ENCODE data around the gene CCR2. TPM values are rescaled to one million over a fixed set of nuclear protein-coding genes. Genes with fewer than 3 reads are reported as not detected.
"Not testable (repeated sequence)": the region's sequence is repeated elsewhere in the genome, so short reads cannot be mapped to it uniquely, and the experiment has no call there.

Gene CCR2
- polyA plus RNA-seq, 3 donors from 2014 or later, result 3.5 to 10.8 (median 6.7) TPM

DNA sequence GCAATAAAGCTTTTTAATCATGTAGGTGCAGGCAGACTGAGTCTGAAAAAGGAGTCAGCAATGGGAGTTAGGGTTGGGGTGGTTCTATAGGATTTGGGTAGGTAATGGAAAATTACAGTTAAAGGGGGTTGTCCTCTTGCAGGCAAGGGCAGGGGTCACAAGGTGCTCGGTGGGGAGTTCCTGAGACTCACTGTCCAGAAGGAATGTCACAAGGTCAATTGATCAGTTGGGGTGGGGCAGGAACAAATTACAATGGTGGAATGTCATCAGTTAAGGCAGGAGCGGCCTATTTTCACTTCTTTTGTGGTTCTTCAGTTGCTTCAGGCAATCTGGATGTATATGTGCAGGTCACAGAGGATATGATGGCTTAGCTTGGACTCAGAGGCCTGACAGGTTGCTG, 39.1 kb downstream of the CCR2 start:
- Mint-ChIP-seq H3K27me3 (ENCODE audit: low read depth in 3 of 3) (peaks cover 0 to 2% (median 0%) of the 10 kb centered on the region in 3 donors), H3K9me3 (no peaks in the 10 kb centered on the region), H3K4me3 (no peak overlapping the region), H3K4me1 (peaks cover 13 to 21% of the 10 kb centered on the region in 2 donors), H3K27ac (no peak overlapping the region), H3K36me3 (no peaks in the 10 kb centered on the region)
- no peak for DNase-seq

DNA sequence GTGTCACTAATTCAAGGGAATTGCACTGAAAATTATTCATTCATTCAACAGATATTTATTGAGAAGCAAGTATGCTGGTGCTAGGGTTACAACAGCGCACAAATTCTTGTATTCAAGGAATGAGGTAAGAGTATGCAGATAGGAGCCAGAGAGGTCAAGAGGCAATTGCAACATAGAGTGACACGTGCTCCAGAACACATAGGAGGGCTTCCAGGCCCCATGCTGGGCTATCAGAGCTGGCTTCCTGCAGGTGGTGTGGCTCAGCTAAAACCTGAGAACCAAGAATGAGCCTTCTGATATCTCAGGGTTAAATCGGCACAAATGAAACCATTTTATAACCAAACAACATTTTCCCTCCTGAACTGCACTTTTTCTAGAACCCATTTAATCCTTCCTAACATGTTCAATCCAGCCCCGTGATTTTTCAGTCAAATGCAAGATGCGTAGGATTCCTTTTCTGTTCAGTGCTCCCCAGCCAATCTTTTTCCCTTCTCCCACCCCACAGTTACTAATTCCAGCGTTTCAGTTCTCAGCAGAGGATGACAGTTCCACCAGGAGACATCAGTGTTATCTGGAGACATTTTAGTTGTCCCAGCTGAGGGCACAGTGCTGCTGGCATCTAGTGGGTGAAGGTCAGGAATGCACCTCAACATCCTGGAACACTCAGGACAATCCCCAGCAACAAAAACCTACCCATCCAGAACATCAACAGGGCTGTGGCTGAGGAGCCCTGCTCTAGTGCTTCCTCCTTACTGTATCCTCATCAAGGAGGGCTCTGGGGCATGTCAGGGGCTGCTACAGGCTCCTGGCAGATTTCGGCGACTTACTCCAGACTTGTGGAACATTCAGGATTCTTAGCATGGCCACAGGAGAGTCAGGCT, 39.9 kb downstream of the CCR2 start:
- peaks cover 0 to 2% (median 0%) of the 10 kb centered on the region in 3 donors for H3K27me3 Mint-ChIP-seq (ENCODE audit: low read depth in 3 of 3)
- no peaks in the 10 kb centered on the region for H3K9me3 Mint-ChIP-seq
- H3K4me1 Mint-ChIP-seq, result peaks cover 13 to 21% of the 10 kb centered on the region in 2 donors
- H3K4me3 Mint-ChIP-seq, result no peak overlapping the region
- H3K36me3 Mint-ChIP-seq, result no peaks in the 10 kb centered on the region
- DNase-seq, result no peak
- no peak overlapping the region for H3K27ac Mint-ChIP-seq

DNA sequence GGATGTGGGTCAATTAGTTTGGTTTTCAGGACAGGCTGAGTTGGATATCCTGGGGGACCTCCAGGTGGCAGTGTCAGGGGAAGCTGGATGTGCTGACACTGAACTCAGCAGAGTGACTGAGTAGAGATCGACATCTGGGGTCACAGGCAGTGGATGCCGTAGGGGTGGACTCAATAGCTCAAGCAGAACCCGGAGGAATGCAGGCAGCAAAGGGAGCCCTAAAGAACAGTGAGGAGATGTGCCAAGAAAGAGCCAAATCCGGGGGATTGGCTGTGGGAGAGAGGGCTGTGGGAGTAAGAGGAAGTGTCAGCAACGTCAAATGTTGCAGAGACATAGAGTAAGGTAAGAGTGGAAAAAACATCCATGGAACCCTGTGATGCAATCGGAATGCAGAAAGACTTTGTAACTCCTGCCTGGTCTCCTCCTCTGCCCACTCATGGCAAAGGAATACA, 41.3 kb downstream of the CCR2 start:
- Mint-ChIP-seq H3K36me3 (no peaks in the 10 kb centered on the region), H3K4me3 (no peak overlapping the region)

DNA sequence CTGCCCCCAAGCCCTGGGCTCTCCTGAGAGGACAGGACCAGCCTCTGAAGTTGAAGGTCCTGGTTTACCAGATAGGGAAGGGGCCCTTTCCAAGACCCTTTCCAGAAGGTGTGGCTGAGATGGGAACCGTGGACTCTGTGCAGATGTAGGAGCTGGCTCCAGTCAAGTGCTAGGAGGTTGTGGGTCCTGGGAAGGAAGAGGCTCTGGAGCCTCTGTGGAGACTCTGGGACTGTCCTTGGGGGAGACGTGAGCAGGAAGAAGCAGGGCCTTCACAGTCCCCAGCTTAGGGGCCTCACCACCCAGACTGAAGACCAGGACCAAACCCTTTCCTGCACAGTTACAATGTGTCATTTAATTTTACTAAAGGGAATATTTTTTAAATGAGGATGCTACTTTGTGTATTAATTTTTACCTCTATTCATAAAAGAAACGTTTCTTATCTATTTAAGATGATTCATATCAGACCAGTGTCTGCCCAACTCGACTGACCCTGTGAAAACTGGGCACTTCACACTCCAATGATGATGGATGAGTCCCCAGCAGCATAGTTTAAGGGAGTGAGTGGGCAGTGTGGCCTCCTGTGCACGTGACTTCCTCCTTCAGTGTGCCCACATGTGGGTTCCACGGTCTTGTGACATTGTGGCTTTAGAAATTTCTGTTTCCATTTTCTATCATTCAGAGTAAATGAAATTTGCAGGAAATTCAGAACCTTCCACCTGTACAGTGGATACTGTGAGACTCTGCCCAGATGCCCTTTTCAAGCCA, 42.0 kb downstream of the CCR2 start:
- Mint-ChIP-seq H3K9me3 (no peaks in the 10 kb centered on the region), H3K27me3 (ENCODE audit: low read depth in 3 of 3) (peaks cover 0 to 2% (median 0%) of the 10 kb centered on the region in 3 donors), H3K4me1 (peaks cover 13 to 21% of the 10 kb centered on the region in 2 donors), H3K36me3 (no peaks in the 10 kb centered on the region), H3K4me3 (no peak overlapping the region), H3K27ac (no peak overlapping the region)
- DNase-seq, result peak in 2 of 3 donors; percentile 12 to 24

More for the DNA sequence above, 41.3 kb downstream of the CCR2 start:
- peak overlapping the region in 2 of 6 donors; percentile 70 to 75 for H3K27ac Mint-ChIP-seq
- H3K27me3 Mint-ChIP-seq (ENCODE audit: low read depth in 3 of 3), result peaks cover 0 to 2% (median 0%) of the 10 kb centered on the region in 3 donors
- DNase-seq, result no peak
- H3K9me3 Mint-ChIP-seq, result no peaks in the 10 kb centered on the region
- peaks cover 13 to 21% of the 10 kb centered on the region in 2 donors for H3K4me1 Mint-ChIP-seq

DNA sequence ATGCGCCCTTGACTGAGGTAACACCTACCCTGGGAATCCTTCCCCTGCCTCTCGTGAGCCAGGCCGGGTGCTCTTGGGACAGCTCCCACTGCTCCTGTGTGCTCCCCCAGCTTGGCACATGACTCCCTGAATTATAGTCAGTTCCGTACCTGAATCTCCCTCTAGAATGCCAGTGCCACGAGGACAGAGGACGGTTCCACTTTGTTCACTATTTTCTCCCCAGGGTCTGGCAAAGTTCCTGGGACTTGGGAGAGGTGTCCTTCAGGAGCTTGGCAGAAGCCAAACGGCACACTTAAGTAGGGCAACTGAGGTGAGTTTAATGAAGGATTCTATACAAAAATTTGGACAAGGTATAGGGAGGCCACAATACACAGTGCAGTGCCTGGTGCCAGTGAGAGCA, 43.2 kb downstream of the CCR2 start:
- H3K27me3 Mint-ChIP-seq (ENCODE audit: low read depth in 3 of 3), result peaks cover 0 to 2% (median 0%) of the 10 kb centered on the region in 3 donors
- H3K4me3 Mint-ChIP-seq, result no peak overlapping the region
- no peaks in the 10 kb centered on the region for H3K9me3 Mint-ChIP-seq
- peaks cover 13 to 21% of the 10 kb centered on the region in 2 donors for H3K4me1 Mint-ChIP-seq
- H3K27ac Mint-ChIP-seq, result no peak overlapping the region
- no peaks in the 10 kb centered on the region for H3K36me3 Mint-ChIP-seq
- DNase-seq, result no peak

DNA sequence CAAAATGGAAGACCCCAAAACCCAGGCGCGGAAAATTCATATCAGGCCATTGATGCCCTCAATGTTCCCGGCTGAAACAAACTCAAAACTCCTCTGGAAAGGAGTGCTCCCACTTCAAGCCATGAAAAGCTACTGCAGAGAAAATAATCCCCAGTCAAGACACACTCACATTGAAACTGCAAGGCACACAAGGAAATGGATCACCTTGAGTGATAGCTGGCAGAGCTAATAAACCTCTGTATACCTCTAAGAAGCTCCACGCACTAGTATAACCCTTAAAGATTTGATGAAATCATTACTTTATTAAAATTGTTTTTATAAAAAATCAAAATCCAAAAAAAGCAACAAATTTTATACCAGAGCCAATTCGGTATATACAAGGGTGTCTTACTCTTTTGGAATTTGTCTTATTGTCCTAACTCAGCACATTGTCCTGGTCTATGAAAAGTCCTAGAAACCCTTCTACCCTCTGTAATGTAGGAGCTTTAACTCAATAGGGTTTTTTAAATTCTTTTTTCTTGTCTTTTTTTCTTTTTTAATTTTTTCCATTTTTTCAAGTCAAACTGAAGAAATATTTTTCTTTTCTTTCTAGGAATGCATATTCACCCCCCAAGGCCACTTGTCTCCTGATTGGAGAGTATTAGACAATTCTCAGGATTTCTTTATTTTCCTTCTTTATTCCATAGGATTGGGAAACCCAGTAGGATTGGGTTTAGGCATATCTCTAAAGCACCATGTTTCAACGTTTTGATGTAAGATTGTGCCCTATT, 44.5 kb downstream of the CCR2 start:
- Mint-ChIP-seq H3K27ac (no peak overlapping the region), H3K36me3 (no peaks in the 10 kb centered on the region)

DNA sequence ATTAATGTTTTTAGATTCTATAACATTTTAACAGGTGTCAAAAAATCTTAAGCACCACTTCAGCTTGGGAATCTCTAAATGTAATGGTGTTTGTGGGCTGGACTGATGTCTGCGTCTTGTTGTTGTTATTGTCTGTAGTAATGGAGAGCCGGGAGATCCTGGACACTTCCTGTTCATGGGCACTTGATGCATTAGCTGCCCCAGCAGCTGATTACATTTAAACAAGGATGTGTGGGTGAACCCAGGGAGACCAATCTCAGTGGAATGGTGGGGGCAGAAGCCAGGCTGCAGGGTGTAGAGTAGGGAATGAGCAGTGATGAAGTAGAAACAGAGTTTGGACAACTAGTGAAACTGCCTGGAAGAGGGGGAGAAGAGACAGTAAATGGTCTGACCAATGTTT, 45.2 kb downstream of the CCR2 start:
- DNase-seq, result no peak
- H3K36me3 Mint-ChIP-seq, result no peaks in the 10 kb centered on the region
- no peak overlapping the region for H3K4me3 Mint-ChIP-seq
- peaks cover 0 to 5% (median 0%) of the 10 kb centered on the region in 3 donors for H3K27me3 Mint-ChIP-seq (ENCODE audit: low read depth in 3 of 3)
- H3K27ac Mint-ChIP-seq, result no peak overlapping the region
- H3K4me1 Mint-ChIP-seq, result peaks cover 13 to 21% of the 10 kb centered on the region in 2 donors
- no peaks in the 10 kb centered on the region for H3K9me3 Mint-ChIP-seq

More for the DNA sequence above, 44.5 kb downstream of the CCR2 start:
- Mint-ChIP-seq H3K4me1 (peaks cover 13 to 21% of the 10 kb centered on the region in 2 donors), H3K9me3 (no peaks in the 10 kb centered on the region), H3K4me3 (no peak overlapping the region), H3K27me3 (ENCODE audit: low read depth in 3 of 3) (peaks cover 0 to 5% (median 0%) of the 10 kb centered on the region in 3 donors)
- no peak for DNase-seq

DNA sequence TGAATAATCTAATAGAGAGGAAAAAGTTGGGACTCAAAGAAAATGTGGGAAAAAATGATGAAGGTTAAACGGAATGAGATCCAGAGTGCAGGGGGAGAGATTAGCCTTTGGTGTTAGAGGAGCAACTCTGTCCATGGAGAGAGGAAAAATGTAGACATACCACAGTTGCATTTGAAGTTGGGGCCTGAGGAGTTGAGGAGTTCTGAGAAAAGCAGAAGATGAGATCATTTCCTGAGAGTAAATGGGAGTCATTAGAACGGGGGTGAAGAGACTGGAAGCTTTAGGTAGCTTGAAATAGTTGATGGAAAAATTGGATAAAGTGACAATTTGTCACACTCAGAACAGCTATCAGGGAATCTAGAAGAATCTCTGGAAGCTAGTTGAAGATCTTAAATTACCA, 45.6 kb downstream of the CCR2 start:
- no peaks in the 10 kb centered on the region for H3K36me3 Mint-ChIP-seq
- H3K4me1 Mint-ChIP-seq, result peaks cover 13 to 21% of the 10 kb centered on the region in 2 donors
- H3K27ac Mint-ChIP-seq, result no peak overlapping the region
- H3K27me3 Mint-ChIP-seq (ENCODE audit: low read depth in 3 of 3), result peaks cover 0 to 5% (median under 1%) of the 10 kb centered on the region in 3 donors
- H3K9me3 Mint-ChIP-seq, result no peaks in the 10 kb centered on the region
- H3K4me3 Mint-ChIP-seq, result no peak overlapping the region
- no peak for DNase-seq

DNA sequence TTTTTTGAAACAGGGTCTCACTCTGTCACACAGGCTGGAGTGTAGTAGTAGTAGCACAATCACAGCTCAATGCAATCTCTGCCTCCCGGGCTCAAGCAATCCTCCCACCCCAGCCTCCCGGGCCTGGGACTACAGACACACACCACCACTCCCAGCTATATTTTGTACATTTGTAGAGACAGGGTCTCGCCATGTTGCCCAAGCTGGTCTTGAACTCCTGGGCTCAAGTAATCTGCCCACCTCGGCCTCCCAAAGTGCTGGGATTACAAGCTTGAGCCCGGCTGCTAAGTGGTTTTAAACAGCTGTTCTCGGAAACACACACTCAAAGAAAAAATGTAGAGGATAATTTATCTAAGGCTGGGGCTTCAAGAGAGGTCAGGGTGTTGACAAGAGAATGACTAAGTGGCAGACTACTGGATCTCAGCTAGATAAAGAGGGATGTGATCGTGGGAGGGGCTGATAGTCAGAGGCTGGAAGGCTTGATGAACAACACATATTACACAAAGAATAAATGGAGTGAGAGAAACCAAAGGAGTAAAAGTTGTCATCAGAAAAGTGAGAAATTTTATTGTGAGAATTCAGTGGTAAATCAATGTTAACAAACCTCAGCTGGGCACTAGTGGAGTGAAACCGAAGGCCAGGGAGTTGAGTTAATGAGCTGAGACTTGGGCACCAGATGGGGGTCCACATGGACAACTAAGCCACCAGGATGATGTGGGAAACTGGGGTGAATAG, 46.3 kb downstream of the CCR2 start:
- Mint-ChIP-seq H3K27me3 (ENCODE audit: low read depth in 3 of 3) (peaks cover 0 to 5% (median 1%) of the 10 kb centered on the region in 3 donors), H3K36me3 (no peaks in the 10 kb centered on the region), H3K4me3 (no peak overlapping the region), H3K4me1 (peaks cover 13 to 19% of the 10 kb centered on the region in 2 donors), H3K27ac (no peak overlapping the region), H3K9me3 (no peaks in the 10 kb centered on the region)
- no peak for DNase-seq

DNA sequence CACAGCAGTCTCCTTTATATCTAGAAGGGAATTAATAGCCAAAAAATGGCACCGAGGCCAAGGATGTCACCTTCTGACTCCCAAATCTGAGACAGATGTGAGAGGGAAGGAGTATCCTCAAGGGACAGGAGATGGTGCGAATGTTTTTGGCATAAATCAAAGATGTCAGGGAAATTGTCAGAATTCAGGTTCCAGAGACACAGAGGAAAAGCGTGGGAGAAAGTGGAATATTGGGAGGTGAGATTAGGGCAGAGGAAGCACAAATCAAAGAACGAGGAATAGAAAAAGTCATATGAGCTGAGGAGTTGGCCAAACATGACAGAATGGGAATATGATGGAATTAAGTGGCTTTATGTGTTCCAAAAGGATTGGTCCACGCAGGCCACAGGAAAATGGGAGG, 46.9 kb downstream of the CCR2 start:
- H3K4me1 Mint-ChIP-seq, result peaks cover 13% of the 10 kb centered on the region in 2 donors
- H3K27ac Mint-ChIP-seq, result no peak overlapping the region
- no peaks in the 10 kb centered on the region for H3K9me3 Mint-ChIP-seq
- DNase-seq, result no peak
- no peaks in the 10 kb centered on the region for H3K36me3 Mint-ChIP-seq
- peaks cover 0 to 5% (median 1%) of the 10 kb centered on the region in 3 donors for H3K27me3 Mint-ChIP-seq (ENCODE audit: low read depth in 3 of 3)
- H3K4me3 Mint-ChIP-seq, result no peak overlapping the region

DNA sequence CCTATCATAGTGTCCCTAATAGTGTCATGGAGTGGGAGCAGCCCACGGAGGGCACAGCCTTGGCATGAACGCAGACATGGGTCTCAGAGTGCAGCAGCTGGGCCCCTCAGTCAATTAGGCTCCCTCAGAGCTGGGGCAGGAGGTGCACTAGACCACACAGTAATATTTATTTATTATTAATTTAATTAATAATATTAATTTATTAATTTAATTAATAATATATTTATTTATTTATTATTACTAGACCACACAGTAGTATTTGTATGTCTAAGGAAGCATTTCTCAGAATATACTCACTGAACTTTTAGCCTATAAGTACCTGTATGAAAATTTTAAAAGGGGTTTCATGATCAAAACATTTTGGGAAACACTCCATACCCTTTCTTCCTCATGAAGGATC, 47.7 kb downstream of the CCR2 start:
- no peaks in the 10 kb centered on the region for H3K36me3 Mint-ChIP-seq
- peaks cover 0 to 5% (median 1%) of the 10 kb centered on the region in 3 donors for H3K27me3 Mint-ChIP-seq (ENCODE audit: low read depth in 3 of 3)
- no peak overlapping the region for H3K4me3 Mint-ChIP-seq
- H3K27ac Mint-ChIP-seq, result no peak overlapping the region
- no peak for DNase-seq
- peaks cover 6 to 7% of the 10 kb centered on the region in 2 donors for H3K4me1 Mint-ChIP-seq
- H3K9me3 Mint-ChIP-seq, result no peaks in the 10 kb centered on the region

DNA sequence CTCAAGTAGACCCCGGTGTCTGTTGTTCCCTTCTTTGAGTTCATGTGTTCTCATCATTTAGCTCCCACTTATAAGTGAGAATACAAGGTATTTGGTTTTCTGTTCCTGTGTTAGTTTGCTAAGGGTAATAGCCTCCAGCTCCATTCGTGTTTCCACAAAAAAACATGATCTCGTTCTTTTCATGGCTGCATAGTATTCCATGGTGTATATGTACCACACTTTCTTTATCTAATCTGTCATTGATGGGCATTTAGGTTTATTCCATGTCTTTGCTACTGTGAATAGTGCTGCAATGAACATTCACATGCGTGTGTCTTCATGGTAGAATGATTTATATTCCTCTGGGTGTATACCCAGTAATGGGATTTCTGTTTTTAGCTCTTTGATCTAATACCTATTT, 49.0 kb downstream of the CCR2 start:
- H3K27me3 Mint-ChIP-seq (ENCODE audit: low read depth in 3 of 3); H3K4me3 Mint-ChIP-seq; DNase-seq; H3K36me3 Mint-ChIP-seq; H3K9me3 Mint-ChIP-seq; H3K27ac Mint-ChIP-seq: not testable (repeated sequence)
- H3K4me1 Mint-ChIP-seq, result peaks cover 13% of the 10 kb centered on the region in 2 donors
